ENCODE results near the gene IYD.

The IYD gene

GRCh38 chr6:150420926-150421325, 52.1 kb downstream of the IYD start:
- TF ChIP-seq ZNF214 (tag by site-specific recombination; IDR thresholded peaks at IDR 0.05; ENCODE audit: borderline replicate concordance) (no peak), ZNF580 (tag by site-specific recombination; IDR thresholded peaks at IDR 0.05) (no peak), ZNF391 (tag by site-specific recombination; IDR thresholded peaks at IDR 0.05; ENCODE audit: borderline replicate concordance, low read depth) (no peak), ZNF571 (tag by site-specific recombination; IDR thresholded peaks at IDR 0.05) (no peak), ZNF558 (tag by site-specific recombination; IDR thresholded peaks at IDR 0.05) (no peak), REPIN1 (tag by site-specific recombination; IDR thresholded peaks at IDR 0.05; ENCODE audit: low read depth) (no peak), BCL6B (tag by site-specific recombination; IDR thresholded peaks at IDR 0.05) (no peak), HIC1 (tag by site-specific recombination; IDR thresholded peaks at IDR 0.05) (no peak), ZNF514 (tag by site-specific recombination; IDR thresholded peaks at IDR 0.05) (no peak), ZFP37 (tag by site-specific recombination; IDR thresholded peaks at IDR 0.05) (no peak)
- peaks cover 8% of the 10 kb centered on the region; the same call in 1 of the 2 replicates for H3K4me1 ChIP-seq (ENCODE audit: control insufficient read depth, insufficient read depth, low read length)
- H3K4me3 ChIP-seq (ENCODE audit: low read depth, low read length) = no peak overlapping the region
- ChIA-PET POLR2A (no interaction called here), CTCF (interaction anchor here (0.6 to 4.8 kb wide), 5 partner anchors 36 to 393 kb away, joined by 3 to 168 read pairs (median 7); partner anchors contain the start of gene PLEKHG1)
- no peak overlapping the region for H3K27ac ChIP-seq (ENCODE audit: extremely low read depth, low read depth, low read length)
- no peaks in the 10 kb centered on the region for H3K9me3 ChIP-seq (ENCODE audit: control insufficient read depth, insufficient read depth, low read depth, low read length)
- no peaks in the 10 kb centered on the region for H3K36me3 ChIP-seq (ENCODE audit: control insufficient read depth in 2 of 2, insufficient read depth in 1 of 2, low read length in 2 of 2)

DNA sequence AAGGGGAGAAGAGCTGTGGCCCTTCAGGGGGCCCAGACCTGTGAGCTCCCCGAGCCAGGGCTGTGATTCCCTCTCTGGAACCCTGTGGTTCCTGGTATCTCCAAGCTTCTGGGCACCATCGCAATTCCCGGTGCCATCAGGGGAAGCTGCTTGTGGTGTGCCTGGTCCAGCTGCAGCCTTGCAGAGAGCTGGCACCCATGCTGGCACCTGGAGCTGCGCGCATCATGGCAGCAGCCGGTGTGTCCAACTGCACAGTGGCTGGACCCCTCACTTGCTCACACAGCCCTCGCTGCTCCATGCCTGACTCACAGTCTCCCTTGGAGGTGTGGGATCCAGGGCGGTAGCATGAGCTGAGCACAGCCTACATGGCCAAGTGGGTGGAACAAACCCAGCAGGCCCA, 56.7 kb downstream of the IYD start:
- ChIA-PET POLR2A (no interaction called here), CTCF (interaction anchor here (0.7 to 1.4 kb wide), 2 partner anchors 10 to 139 kb away, joined by 3 to 4 read pairs; no protein-coding TSS in a partner anchor)
- no peak overlapping the region for H3K27ac ChIP-seq (ENCODE audit: extremely low read depth, low read depth, low read length)
- TF ChIP-seq ZFHX2 (tag by site-specific recombination; conservative IDR thresholded peaks at IDR 0.05) (0 out of 2 replicates have a peak, but pooled peaks have one; percentile 13), GFI1B (tag by site-specific recombination; IDR thresholded peaks at IDR 0.05) (no peak)
- H3K9me3 ChIP-seq (ENCODE audit: control insufficient read depth, insufficient read depth, low read depth, low read length) = no peaks in the 10 kb centered on the region
- H3K4me1 ChIP-seq (ENCODE audit: control insufficient read depth, insufficient read depth, low read length) = no peaks in the 10 kb centered on the region; the same call in 1 of the 2 replicates
- H3K4me3 ChIP-seq (ENCODE audit: low read depth, low read length) = no peak overlapping the region
- H3K36me3 ChIP-seq (ENCODE audit: control insufficient read depth in 2 of 2, insufficient read depth in 1 of 2, low read length in 2 of 2) = no peaks in the 10 kb centered on the region

DNA sequence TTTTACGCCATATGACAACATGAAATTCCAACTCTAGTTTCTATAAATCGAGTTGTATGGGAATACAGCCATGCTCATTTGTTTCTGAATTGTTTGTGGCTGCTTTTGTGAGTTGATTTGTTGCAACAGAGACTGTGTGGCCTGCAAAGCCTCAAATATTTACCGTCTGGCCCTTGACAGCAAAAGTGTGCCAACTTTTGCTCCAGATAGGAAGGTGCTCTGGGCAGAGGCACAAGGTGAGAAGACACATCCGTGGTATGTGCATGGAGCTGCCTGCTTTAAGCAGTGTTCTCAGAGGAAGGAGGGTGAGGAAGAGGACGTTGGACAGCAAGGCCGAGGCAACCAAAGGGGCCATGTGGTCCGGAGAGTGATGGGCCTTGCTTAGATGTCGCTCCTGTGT, 57.4 kb downstream of the IYD start:
- Histone ChIP-seq H3K4me1 (ENCODE audit: control insufficient read depth, insufficient read depth, low read length) (no peaks in the 10 kb centered on the region; the same call in 1 of the 2 replicates), H3K9me3 (ENCODE audit: control insufficient read depth, insufficient read depth, low read depth, low read length) (no peaks in the 10 kb centered on the region), H3K36me3 (ENCODE audit: control insufficient read depth in 2 of 2, insufficient read depth in 1 of 2, low read length in 2 of 2) (no peaks in the 10 kb centered on the region), H3K27ac (ENCODE audit: extremely low read depth, low read depth, low read length) (no peak overlapping the region), H3K4me3 (ENCODE audit: low read depth, low read length) (no peak overlapping the region)
- CTCF ChIA-PET = interaction anchor here (1.4 kb wide), 1 partner anchor 138 kb away, joined by 4 read pairs; no protein-coding TSS in a partner anchor
- TF ChIP-seq ZNF26 (tag by site-specific recombination; IDR thresholded peaks at IDR 0.05) (no peak), SP3 (tag by site-specific recombination; IDR thresholded peaks at IDR 0.05) (no peak), HIC1 (tag by site-specific recombination; IDR thresholded peaks at IDR 0.05) (no peak), PRDM10 (tag by site-specific recombination; IDR thresholded peaks at IDR 0.05) (no peak)
- POLR2A ChIA-PET = no interaction called here

Data from HEK293 (cell line).